ENCODE measurements around the gene PPP1R9A. TPM values are rescaled to one million over a fixed set of nuclear protein-coding genes. Genes with fewer than 3 reads are reported as not detected.
A peak's percentile ranks its signal among the peaks of the same experiment; 100 is the strongest.

The PPP1R9A gene
- total RNA-seq, 1 donor from 2014 or later, result 57.2 TPM

GRCh38 chr7:95126053-95126709, 218.8 kb downstream of the PPP1R9A start:
- no peak for DNase-seq (ENCODE audit: low spot score, unreplicated experiment)
- TF ChIP-seq, protein P1, sequence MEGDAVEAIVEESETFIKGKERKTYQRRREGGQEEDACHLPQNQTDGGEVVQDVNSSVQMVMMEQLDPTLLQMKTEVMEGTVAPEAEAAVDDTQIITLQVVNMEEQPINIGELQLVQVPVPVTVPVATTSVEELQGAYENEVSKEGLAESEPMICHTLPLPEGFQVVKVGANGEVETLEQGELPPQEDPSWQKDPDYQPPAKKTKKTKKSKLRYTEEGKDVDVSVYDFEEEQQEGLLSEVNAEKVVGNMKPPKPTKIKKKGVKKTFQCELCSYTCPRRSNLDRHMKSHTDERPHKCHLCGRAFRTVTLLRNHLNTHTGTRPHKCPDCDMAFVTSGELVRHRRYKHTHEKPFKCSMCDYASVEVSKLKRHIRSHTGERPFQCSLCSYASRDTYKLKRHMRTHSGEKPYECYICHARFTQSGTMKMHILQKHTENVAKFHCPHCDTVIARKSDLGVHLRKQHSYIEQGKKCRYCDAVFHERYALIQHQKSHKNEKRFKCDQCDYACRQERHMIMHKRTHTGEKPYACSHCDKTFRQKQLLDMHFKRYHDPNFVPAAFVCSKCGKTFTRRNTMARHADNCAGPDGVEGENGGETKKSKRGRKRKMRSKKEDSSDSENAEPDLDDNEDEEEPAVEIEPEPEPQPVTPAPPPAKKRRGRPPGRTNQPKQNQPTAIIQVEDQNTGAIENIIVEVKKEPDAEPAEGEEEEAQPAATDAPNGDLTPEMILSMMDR (IDR thresholded peaks at IDR 0.05; ENCODE audit: unreplicated experiment), result no peak
- Mint-ChIP-seq H3K4me3 (ENCODE audit: low read depth) (no peak overlapping the region), H3K27ac (peak overlapping the region; percentile 30), H3K36me3 (ENCODE audit: insufficient read depth) (peaks cover 29% of the 10 kb centered on the region), H3K27me3 (no peaks in the 10 kb centered on the region), H3K4me1 (ENCODE audit: low read depth) (peaks cover 25% of the 10 kb centered on the region), H3K9me3 (ENCODE audit: low read depth) (peaks cover 16% of the 10 kb centered on the region)

DNA sequence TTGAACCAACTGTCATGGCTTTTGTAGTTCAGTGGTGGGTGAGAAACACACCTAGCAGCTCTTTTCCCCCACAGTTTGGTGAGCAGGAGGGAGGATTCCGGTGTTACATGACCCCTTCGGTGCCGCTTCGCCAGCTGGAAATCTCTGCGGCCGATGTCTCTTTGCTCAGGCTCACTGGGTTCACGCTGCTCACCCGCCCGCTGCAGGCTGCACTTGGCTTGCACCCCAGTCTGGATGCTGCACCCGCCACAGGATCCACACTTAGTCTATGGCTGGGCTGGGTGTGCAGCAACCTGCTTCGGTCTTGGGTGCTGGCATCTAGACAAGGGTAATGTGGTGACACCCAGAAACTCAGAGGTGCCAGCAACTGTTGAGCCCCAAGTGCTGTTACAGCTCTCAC, 225.1 kb downstream of the PPP1R9A start:
- H3K4me1 Mint-ChIP-seq (ENCODE audit: low read depth), result no peaks in the 10 kb centered on the region
- H3K36me3 Mint-ChIP-seq (ENCODE audit: insufficient read depth), result peaks cover 31% of the 10 kb centered on the region
- peaks cover 17% of the 10 kb centered on the region for H3K9me3 Mint-ChIP-seq (ENCODE audit: low read depth)
- TF ChIP-seq, protein P1 (IDR thresholded peaks at IDR 0.05; ENCODE audit: unreplicated experiment), result no peak
- no peaks in the 10 kb centered on the region for H3K27me3 Mint-ChIP-seq
- no peak for DNase-seq (ENCODE audit: low spot score, unreplicated experiment)
- no peak overlapping the region for H3K4me3 Mint-ChIP-seq (ENCODE audit: low read depth)
- peak overlapping the region; percentile 35 for H3K27ac Mint-ChIP-seq

DNA sequence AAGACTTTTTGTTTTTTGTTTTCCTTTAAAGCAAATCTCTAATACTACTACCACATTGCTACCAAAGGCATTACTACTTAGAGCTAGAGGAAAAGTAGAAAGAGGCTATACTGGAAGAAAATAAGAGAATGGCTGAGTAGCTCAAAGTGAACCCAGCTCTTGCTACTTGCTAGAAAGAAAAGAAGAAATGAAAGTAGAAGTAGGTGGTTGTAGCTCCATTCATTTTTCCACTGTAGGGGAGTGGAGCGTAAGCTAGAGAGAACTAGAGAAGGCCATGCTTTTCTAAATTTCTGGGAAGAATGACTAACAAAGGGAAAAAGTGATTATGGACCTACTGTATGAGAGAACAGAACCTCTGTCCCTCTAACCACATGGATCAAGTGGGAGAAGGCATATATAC, 232.5 kb downstream of the PPP1R9A start:
- Mint-ChIP-seq H3K4me1 (ENCODE audit: low read depth) (no peaks in the 10 kb centered on the region), H3K27ac (peak overlapping the region; percentile 56), H3K27me3 (no peaks in the 10 kb centered on the region), H3K36me3 (ENCODE audit: insufficient read depth) (peaks cover 9% of the 10 kb centered on the region), H3K9me3 (ENCODE audit: low read depth) (peaks cover 13% of the 10 kb centered on the region), H3K4me3 (ENCODE audit: low read depth) (no peak overlapping the region)
- DNase-seq (ENCODE audit: low spot score, unreplicated experiment), result no peak
- TF ChIP-seq, protein P1 (IDR thresholded peaks at IDR 0.05; ENCODE audit: unreplicated experiment), result no peak

- Mint-ChIP-seq H3K4me3 (ENCODE audit: low read depth) (no peak overlapping the region), H3K36me3 (ENCODE audit: insufficient read depth) (peaks cover 16% of the 10 kb centered on the region), H3K4me1 (ENCODE audit: low read depth) (no peaks in the 10 kb centered on the region), H3K27me3 (no peaks in the 10 kb centered on the region), H3K27ac (no peak overlapping the region), H3K9me3 (ENCODE audit: low read depth) (peaks cover 23% of the 10 kb centered on the region)
- no peak for DNase-seq (ENCODE audit: low spot score, unreplicated experiment)
- TF ChIP-seq, protein P1 (IDR thresholded peaks at IDR 0.05; ENCODE audit: unreplicated experiment), result no peak
Measured at GRCh38 chr7:95141755-95142154, 234.4 kb downstream of the PPP1R9A start.

DNA sequence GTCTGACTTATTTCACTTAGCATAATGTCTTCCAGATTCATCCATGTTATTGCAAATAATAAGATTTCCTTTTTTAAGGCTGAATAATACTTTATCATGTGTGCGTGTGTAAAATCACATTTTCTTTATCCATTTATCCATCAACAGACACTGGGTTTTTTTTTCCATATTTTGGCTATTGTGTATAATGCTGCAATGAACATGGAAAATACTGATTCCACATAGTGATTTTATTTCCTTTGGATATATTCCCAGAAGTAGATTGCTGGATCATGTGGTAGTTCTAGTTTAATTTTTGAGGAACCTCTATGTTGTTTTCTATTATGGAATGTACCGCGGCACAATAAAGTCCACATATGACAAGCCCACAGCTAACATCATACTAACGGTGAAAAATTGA, 236.9 kb downstream of the PPP1R9A start:
- H3K4me1 Mint-ChIP-seq (ENCODE audit: low read depth), result no peaks in the 10 kb centered on the region
- H3K9me3 Mint-ChIP-seq (ENCODE audit: low read depth), result peaks cover 38% of the 10 kb centered on the region
- no peak overlapping the region for H3K4me3 Mint-ChIP-seq (ENCODE audit: low read depth)
- DNase-seq (ENCODE audit: low spot score, unreplicated experiment), result no peak
- TF ChIP-seq, protein P1 (IDR thresholded peaks at IDR 0.05; ENCODE audit: unreplicated experiment), result no peak
- H3K36me3 Mint-ChIP-seq (ENCODE audit: insufficient read depth), result peaks cover 28% of the 10 kb centered on the region
- no peaks in the 10 kb centered on the region for H3K27me3 Mint-ChIP-seq
- H3K27ac Mint-ChIP-seq, result no peak overlapping the region

Measured in progenitor cell of endocrine pancreas (in vitro differentiated cells).